Activated naive CD8-positive, alpha-beta T cell treated with anti-CD3 and anti-CD28 coated beads, Interleukin-2, amount 50 U/mL, for 16 hours (primary cell): ENCODE measurements around the gene RPTN.
"Not testable (repeated sequence)": the region's sequence is repeated elsewhere in the genome, so short reads cannot be mapped to it uniquely, and the experiment has no call there.

Experiments used
- DNase-seq: peaks from one replicate; pipeline ENCODE4 v3.0.0-alpha.2; 2020; ENCODE audit warnings: low read depth, low spot score

RPTN gene

DNA sequence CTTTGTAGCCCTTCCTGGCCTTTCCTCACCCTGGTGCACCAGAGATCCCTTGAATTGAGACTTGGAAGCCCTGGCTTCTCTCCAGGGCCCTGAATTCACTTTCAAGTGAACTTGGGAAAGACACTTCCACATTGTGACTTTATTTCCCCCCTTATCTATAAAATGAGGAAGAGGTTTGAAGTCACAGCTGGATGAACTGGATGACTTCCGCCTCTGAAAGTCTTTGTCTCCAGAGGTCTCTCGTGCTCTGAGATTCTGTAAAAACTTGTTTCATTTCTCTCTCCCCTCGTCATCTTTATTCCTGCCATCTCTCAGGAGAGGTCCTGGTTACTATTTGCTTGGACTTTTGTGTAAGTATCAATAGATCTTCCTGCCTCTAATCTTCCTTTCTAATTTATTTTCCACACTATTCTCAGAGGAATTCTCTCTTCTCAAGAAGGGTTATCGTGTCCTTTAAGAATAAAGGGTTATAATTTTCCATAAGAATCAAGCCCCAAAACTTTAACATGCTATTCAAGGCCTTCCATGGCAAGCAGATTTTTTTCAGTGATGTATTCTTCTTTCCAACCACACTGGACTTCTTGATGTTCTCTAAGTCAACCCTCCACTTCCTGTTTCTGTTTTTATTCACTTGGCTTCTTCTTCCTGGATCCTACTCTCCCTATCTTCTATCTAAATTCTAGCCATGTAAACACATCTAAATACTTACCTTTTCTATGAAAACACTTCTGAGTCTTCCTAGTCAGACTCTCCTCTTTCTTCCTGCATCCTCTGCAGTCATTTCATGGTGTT, 6.5 kb upstream of the RPTN start:
- no peak for DNase-seq

DNA sequence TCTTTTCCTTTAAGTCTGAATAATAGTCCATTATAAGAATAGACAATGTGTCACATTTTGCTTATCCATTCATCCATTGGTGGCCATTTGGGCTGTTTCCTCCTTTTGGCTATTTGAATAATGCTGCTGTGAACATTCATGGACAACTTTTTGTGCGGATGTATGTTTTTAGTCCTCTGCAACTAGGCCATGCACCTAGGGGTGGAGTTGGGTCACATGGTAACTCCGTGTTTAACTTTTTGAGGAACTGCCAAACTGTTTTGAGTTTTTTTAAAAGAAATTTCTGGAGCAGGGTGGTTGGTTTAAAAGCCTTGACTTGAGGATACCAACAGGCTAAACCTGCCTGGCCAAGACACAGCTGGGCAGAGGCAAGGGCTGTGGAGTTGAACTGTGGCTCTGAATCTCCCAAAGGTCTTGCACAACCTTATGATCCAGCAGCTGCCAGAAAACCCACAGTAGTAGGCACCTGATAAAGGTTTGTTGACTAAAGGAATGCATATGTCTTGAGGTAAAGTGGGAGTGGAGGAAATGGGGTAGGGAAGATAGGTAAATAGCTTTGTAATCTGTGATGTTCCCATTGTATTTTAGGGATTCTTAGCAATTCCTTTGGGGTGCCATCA, 5.6 kb upstream of the RPTN start:
- no peak for DNase-seq

DNA sequence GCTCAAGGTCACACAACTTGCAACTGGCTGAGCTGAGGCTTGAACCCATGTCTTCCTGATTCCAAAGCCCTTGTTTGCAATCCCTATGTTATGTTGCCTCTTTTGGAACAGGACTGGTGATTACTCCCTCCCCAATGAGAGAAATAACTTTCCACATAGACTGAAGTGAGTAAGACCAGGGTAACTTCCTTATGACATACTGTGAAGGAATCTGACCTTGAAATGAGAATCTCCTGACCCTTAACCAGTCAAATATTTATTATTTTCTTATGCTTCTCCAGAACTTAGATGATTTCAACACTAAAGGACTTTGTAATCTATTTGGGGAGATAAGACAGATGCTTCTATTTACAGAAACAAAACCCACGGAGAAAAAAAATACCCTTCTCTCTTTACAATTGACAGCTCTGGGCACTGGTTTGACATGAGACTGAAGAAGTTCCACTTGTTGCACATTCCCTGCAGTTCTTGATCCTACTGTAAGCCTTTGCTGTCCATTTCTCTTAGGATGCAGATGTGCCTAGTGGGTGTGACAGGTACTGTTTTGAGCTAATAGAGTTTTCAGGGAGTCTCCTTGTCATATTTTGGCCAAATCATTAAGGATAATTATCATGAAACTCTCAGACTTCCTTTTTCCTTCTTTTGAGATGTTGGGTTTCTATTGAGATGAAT, 3.9 kb upstream of the RPTN start:
- no peak for DNase-seq

DNA sequence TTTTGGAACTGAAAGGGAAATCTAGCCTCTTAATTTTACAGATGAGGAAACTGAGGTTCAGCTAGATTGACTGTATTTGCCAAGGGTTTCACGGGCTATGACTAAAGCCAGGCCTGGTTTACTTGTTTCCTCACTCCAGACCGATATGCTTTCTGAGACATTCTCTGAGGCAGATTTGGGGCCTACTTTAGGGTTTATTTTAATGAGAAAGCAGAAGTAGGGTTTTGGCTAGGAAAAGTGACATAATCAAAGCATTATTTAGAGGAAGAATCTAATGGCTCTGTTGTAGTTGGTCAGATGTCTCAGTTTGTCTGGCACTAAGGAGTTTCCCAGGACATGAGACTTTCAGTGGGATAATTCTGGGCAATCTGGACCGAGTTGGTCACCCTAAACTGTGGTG, 1.5 kb upstream of the RPTN start:
- no peak for DNase-seq

DNA sequence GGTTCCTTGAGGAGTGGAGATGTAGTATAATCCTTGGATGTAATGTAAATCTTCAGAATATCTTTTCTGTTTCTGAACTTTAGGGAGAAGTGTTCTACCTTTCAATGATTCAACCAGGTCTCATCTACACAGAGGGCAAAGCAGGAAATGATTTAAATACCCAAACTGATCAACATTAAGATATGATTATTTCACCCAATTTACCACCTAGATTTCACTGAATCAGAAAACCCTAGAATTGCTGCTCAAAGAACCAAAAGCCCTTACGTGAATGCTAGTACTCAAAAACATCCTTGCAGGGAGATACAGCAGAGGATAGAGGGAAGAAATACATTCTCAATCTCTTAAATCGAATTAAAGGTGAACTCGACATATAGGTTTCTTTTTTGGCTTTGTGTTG, 5.0 kb downstream of the RPTN start:
- DNase-seq: no peak

DNA sequence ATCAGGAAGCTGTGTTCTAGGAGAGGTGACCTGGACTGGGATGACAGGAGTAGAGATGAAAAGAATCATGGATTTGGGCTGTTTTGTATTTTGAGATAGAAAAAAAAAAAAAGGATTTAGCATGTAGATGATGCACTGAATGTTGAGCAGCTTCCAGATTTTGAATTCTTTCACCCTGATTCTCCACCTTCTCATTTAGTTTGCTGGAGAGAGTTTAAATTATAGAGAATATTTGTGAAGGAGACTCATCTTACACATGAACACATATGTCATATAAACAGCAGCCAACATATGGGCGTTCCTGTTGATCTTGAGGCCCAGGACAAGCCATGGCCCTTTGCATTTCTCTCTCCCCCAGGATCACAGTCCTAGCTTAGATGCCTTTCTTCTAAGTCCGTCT, 7.4 kb downstream of the RPTN start:
- no peak for DNase-seq

DNA sequence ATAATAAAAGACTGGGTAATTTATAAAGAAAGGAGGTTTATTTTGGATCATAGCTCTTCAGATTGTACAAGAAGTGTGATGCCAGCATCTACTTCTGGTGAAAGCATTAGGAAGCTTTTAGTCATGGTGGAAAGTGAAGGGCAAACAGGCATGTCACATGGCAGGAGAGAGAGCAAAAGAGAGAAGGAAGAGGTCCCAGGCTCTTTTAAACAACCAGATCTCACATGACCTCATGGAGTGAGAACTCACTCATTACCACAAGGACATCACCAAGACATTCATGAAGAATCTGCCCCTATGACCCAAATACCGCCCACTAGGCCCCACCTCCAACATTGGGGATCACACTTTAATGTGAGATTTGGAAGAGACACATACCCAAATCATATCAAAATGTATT, 10.0 kb downstream of the RPTN start:
- no peak for DNase-seq

DNA sequence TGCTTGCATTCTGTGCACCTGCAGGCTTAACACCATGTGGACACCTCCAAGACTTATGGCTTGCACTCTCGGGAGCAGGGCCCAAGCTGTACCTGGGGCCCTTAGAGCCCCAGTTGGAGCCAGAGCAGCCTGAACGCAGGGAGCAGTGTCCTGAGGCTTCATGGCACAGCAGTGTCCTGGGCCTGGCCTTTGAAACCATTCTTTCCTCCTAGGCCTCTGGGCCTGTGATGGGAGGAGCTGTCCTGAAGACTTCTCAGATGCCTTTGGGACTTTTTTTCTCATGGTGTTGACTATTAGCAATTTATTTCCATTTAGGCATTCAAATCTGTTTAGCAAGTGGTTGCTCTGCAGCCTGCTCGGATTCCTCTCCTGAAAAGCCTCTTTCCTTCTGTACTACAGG, 11.0 kb downstream of the RPTN start:
- DNase-seq: no peak

DNA sequence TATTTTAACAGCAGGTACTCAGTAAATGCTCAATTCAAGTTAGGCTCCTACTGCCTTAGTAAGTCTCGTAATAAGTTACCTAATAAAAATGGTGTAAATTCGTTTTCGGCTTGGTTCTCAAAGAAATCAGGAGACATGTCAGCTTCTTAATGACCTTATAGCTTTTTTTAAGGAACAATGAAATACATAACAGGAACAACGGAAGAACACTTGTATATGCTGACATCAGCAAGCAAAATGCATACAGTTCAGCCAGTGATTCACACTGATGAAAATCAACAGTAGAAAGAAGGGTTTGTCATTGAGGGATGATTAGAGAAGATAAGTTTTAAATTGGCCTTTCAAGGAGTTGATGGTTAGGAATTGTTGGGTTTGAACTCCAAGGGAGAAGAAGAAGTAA, 13.3 kb downstream of the RPTN start:
- DNase-seq: no peak

DNA sequence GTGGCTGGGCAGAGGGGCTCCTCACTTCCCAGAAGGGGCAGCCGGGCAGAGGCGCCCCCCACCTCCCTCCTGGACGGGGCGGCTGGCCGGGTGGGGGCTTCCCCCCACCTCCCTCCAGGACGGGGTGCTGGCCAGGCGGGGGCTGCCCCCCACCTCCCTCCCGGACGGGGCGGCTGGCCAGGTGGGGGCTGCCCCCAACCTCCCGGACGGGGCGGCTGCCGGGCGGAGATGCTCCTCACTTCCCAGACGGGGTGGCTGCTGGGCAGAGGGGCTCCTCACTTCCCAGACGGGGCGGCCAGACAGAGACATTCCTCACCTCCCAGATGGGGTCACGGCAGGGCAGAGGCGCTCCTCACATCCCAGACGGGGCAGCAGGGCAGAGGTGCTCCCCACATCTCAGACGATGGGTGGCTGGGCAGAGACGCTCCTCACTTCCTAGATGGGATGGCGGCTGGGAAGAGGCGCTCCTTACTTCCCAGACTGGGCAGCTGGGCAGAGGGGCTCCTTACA, 14.3 kb downstream of the RPTN start:
- DNase-seq: not testable (repeated sequence)

DNA sequence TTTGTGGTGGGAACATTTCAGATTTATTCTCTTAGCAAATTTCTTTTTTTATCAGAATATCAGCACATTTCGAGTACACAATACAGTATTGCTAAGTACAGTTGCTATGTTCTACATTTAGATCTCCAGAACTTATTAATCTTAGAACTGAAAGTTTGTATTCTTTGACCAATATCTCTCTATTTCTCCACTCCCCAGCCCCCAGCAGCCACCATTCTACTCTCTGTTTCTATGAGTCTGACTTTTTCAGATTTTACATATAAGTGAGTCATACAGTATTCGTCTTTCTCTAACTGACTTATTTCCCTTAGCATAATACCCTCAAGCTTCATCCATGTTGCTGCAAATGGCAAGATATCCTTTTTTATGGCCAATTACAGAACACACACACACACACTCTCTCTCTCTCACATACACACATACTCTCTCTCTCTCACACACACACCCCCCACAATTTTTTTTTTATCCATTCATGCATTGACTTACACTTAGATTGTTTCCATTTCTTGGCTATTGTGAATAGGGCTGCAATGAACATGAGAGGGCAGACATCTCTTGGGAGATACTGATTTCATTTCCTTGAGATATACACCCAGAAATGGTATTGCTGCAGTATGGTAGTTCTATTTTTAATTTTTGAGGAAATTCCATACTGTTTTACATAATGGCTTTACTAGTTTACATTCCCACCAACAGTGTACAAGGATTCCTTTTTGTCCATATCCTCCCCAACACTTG, 15.7 kb downstream of the RPTN start:
- no peak for DNase-seq

DNA sequence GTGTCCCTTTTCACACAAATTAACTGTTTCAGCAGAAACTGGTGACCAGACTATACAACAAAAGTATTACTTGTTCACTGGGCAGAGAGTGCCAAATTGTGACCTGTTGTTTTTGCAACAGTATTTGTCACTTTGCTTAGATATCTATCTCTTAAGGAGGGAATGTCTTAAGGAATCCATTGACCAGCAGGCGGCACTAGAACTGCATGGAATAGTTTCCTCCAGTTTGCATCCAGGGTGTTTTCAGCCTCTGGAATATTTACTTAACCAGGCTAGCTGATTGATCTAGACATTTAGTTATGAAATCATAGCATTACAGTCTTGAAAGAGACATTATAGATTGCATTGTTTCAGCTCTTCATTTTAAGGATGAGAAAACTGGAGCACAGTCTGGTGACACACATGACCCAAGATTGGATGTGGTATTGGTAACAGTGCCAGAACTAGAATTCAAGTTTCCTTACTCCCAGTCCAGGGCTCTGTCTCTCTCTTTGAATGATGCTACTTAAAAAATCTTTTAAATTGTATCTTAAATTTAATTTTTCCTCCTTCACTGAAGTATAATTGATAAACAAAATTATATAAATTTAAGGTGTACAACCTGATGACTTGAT, 16.9 kb downstream of the RPTN start:
- DNase-seq: no peak

DNA sequence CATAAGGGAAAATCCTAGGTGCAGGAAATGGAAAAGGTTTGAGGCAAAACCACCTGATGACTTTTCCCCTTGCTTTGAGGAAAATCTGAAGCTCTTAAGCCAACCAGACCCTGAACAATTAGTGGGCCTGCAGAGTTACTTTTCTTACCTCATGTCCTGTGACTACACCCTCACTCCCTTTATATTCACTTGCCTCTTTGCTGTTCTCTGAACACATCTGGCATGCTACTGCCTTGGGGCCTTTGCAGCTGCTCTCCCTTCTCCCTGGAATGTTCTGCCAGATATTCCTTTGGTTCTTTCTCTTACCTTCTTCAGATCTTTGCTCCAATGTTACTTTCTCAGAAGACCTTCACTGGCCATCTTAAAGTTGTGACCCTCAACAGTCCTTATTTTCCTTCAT, 21.8 kb downstream of the RPTN start:
- DNase-seq: no peak

DNA sequence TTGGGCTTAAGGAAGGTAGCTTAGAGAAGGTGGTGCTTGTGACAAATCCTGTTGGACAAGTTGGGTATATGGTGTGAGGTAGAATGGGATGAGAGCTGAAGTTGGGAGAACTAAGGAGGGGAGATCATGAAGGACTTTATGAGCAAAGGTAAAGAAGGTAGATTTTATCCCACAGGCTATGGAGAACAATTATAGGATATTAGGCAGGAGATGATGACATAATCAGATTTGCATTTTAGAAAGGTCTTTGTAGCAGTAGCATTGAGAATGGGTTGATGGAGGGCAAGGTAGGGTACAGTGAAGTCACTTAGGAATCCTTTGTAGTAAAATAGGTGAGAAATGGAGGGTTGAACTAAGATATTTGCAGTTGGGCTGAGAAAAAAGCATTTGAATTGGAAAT, 28.8 kb downstream of the RPTN start:
- DNase-seq: no peak

DNA sequence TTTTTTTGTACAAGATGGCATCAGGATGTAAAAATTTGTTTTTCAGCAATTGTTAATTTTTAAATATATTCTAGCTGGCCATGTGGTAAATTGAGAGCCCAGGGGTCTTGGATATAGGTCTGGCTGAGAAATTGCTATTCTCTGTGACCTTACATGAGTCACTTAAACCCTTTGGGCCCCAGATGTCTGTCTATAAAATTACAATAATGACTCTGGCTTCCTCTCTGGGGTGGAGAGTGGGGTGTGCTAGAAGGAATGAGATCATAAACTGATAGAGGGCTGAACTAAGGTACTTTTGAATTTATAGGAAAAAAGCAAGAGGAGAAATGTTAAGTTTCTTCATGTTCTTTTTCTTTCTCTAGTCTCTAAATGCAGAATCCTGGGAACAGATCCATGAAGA, 31.4 kb downstream of the RPTN start:
- DNase-seq: no peak

DNA sequence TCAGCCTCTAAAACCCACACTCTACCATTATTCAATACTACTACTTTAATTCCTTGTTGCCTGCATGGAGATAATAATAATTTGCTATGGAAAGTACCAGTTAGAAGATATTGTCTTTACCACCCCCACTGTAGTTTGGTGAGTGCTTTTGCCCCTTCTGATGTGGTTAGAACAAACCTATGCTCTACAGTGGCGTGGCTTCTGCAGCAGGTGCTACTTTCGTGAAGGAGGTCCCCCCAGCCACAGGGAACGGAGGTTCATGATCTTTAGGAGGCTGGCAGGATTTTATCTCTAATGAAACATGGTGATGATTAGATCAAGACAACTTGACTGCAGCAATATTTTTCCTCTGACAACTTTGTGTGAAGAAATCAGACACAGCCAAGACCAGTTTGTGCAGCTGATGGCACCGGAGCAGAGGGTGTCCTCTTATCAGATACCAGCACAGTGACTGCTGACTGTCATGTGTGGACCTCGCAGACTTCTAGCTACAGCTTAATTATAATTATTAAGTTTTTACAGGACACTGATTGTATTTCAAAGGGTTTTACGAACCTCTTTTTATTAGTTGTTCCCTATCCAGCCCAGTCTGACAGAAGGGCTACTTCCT, 33.1 kb downstream of the RPTN start:
- DNase-seq: no peak

DNA sequence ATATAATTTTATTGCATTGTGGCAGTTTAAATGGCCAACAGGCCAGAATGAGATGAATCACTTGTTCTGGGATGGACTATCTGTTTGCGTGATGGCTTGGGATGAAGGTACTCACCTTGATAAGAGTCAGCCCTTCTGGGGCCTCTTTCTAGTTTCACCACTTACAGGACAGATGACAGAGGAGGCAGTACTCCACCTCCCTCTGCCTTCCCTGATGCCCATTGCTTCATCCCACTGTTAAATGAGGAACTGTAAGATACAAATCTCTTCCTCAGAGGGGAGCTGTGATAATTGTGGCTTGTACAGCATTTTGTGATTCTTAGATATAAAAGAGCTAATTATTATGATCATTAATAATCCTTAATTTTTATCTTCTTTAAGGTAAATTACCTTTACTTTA, 40.1 kb downstream of the RPTN start:
- no peak for DNase-seq

DNA sequence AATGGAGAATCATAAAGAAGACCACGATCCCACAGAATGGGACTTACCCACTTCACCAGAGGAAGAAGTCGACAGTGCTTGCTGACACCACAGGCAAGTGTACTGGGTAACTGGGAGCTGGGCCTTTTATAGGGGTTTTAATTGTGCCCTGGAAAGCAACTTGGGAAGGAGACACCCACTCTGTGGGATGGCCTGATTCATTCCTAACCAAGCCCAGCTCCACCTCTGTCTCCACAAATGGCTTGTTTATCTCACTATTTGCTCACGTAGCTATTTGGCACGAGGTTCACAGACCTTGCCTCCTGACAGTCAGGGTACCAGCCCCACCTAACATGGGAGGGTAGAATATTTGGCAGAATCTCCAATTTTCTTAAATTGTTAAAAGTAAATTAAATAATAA, 43.7 kb downstream of the RPTN start, which contains the start of gene TCHH:
TCHH (minus strand) TSS at position 101 of the 400 bp plus-strand sequence. CDS start 1,364 bp downstream, outside the sequence.
- DNase-seq: no peak

DNA sequence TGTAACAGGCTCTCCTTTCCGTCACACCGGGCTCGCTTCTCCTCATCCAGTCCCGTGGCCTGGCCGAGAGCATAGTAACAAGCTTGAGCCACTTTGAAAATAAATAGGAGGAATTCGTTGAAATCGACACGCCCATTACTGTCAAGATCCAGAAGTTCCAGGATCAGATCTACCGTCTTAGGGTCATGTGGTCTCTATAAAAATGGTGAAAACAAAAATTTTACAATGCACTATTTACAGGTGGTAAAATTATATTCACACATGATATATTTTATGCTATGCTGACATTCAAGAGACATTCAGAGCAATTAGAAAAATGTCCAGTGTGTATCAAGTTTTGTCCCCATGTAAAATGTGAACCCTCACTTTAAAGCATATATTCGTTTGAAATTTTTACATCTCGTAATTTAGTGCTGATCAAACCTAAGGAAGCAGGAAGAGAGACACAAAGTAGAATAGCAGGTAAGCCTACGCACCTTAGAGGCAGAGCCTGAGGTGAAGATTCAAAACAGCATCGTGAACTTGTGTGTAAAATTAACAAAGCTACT, 46.1 kb downstream of the RPTN start:
- DNase-seq: no peak

DNA sequence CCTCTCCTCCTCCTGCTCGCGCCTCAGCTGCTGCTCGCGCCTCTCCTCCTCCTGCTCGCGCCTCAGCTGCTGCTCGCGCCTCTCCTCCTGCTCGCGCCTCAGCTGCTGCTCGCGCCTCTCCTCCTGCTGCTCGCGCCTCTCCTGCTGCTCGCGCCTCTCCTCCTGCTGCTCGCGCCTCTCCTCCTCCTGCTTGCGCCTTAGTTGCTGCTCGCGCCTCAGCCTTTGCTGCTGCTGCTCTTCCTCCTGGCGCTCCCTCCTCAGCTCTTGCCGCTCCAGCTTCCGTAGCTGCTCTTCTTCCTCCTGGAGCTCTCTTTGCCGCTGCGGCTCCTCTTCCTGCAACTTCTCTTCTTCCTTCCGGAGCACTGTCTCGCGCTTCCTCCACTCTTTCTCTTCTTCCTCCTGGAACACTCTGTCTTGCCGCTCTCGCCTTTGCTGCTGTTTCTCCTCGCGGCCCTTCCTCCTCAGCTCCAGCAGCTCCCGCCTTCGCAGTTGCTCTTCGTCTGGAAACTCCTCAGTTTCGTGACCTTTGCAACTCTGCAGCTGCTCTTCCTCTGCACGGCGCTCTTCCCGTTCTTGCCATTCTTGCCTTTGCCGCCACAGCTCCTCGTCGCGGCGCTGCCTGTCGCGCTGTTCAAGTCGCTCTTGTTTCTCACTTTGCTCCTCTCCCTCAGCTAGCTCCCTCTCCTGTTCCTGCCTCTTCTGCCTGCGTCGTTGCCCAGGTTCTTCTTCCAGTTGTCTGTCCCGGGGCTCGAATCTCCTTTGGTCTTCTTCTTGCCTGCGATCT, 46.7 kb downstream of the RPTN start:
- no peak for DNase-seq
